Measurements from ENCODE around the gene SORL1-AS1.
A peak's percentile ranks its signal among the peaks of the same experiment; 100 is the strongest.

The SORL1-AS1 gene

DNA sequence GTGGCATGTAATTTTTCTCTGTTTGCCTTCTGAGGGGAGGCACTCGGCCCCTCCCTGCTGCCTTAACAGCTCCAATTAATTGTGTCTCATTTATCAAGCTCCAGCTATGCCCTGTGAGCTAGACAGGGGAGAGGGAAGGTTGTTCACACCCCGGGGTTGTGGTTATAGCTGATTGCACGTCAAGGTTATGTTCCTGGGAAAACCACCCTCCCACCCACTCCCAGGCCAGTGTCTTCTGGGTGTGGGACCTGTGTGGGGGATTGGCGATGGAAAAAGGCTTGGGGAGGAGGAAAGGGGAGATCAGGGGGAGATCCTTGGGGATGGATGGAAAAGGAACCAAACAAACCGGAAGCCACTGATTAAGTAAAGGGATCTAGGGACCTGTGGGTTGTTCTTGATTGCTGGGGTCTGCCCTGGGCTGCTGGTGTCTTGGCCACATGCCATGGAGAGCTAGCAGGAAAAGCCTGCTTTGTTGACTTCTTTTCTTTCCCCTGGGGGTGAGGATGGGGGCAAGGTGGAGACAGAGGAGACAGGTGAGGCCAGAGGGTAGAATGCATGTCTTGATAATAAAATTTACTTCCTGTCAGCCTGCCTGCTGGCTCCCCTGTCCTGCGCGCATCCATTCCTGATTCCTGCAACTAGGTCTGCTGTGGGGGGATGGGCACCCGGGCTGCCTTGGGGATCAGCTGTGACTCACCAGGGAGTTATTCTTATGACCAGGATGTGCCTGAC, 13.5 kb upstream of the SORL1-AS1 start:
- H3K27me3 ChIP-seq = no peaks in the 10 kb centered on the region
- ATAC-seq = peak; percentile 93 to 94
- DNase-seq = peak; percentile 74 to 79
- in situ Hi-C loops (cut with MboI; ENCODE audit: low sequenced_read_pairs in 4 of 4) = no loop called here
- H3K27ac ChIP-seq = no peak overlapping the region
- H3K4me3 ChIP-seq = no peak overlapping the region
- intact Hi-C loops (cut with DNase I; ENCODE audit: low total_unique reads) = loop anchor here (5.0 to 10.0 kb wide), 2 partner anchors 56 to 129 kb away; no protein-coding TSS in a partner anchor
- H3K36me3 ChIP-seq = no peaks in the 10 kb centered on the region
- H3K9me3 ChIP-seq = no peaks in the 10 kb centered on the region
- H3K4me1 ChIP-seq = no peaks in the 10 kb centered on the region
- TF ChIP-seq, protein P1, sequence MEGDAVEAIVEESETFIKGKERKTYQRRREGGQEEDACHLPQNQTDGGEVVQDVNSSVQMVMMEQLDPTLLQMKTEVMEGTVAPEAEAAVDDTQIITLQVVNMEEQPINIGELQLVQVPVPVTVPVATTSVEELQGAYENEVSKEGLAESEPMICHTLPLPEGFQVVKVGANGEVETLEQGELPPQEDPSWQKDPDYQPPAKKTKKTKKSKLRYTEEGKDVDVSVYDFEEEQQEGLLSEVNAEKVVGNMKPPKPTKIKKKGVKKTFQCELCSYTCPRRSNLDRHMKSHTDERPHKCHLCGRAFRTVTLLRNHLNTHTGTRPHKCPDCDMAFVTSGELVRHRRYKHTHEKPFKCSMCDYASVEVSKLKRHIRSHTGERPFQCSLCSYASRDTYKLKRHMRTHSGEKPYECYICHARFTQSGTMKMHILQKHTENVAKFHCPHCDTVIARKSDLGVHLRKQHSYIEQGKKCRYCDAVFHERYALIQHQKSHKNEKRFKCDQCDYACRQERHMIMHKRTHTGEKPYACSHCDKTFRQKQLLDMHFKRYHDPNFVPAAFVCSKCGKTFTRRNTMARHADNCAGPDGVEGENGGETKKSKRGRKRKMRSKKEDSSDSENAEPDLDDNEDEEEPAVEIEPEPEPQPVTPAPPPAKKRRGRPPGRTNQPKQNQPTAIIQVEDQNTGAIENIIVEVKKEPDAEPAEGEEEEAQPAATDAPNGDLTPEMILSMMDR (IDR thresholded peaks at IDR 0.05 in 4 of 5, conservative IDR thresholded peaks at IDR 0.05 in 1 of 5) = no peak
- no peak for TF ChIP-seq POLR2A (IDR thresholded peaks at IDR 0.05)

DNA sequence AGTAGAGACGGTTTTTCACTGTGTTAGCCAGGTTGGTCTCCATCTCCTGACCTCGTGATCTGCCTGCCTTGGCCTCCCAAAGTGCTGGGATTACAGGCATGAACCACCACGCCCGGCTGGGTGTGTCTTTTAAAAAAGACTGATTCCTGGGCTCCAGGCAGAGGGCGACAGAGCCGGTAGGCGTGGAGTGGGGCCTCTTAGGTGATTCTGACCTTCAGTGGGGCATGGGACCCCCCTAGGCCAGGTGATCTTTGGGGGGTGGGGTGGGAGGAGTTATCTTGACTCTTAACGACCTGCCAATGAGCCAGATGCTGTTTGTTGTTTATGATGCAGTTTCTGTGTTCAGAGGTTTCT, 12.9 kb upstream of the SORL1-AS1 start:
- Histone ChIP-seq H3K9me3 (no peaks in the 10 kb centered on the region), H3K4me3 (no peak overlapping the region), H3K27ac (no peak overlapping the region), H3K4me1 (no peaks in the 10 kb centered on the region), H3K27me3 (no peaks in the 10 kb centered on the region), H3K36me3 (no peaks in the 10 kb centered on the region)
- TF ChIP-seq POLR2A (IDR thresholded peaks at IDR 0.05) = no peak
- TF ChIP-seq, protein P1 (IDR thresholded peaks at IDR 0.05 in 4 of 5, conservative IDR thresholded peaks at IDR 0.05 in 1 of 5) = no peak
- intact Hi-C loops (cut with DNase I; ENCODE audit: low total_unique reads) (loop anchor here (5.0 to 10.0 kb wide), 2 partner anchors 57 to 129 kb away; no protein-coding TSS in a partner anchor), in situ Hi-C loops (cut with MboI; ENCODE audit: low sequenced_read_pairs in 4 of 4) (no loop called here)
- DNase-seq = no peak
- no peak for ATAC-seq

DNA sequence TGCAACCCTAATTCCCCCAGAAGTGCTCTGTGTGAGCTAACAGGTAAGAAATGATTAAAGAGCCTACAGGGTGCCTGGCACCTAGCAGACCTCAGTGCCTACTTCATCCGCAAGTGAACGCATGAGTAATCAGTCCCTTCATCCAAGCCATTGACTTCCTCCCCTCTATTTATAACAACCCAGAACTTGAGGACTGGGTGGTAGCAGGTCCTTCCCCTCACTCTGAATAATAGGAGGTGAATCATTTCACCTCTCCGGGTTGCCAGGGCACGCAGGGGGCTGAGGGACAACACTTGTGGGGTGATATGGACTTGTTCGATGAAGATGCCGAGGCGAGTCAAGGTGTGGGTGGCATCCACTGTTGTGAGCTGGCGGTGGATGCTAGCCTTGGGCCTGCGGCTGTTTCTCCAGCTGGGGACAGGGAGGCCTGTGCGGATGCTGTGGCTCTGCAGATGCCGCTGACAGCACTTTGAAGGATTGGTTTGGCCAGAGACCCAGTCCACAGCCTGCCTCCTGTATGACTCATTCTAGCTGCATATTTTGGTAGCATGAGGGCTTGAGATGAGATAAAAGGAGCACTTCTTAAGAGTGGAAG, 11.7 kb upstream of the SORL1-AS1 start:
- DNase-seq (no peak), ATAC-seq (peak in 1 of 2 donors; percentile 53)
- H3K36me3 ChIP-seq = no peaks in the 10 kb centered on the region
- no peaks in the 10 kb centered on the region for H3K9me3 ChIP-seq
- in situ Hi-C loops (cut with MboI; ENCODE audit: low sequenced_read_pairs in 4 of 4) (no loop called here), intact Hi-C loops (cut with DNase I; ENCODE audit: low total_unique reads) (loop anchor here (10.0 kb wide), 1 partner anchor 130 kb away; no protein-coding TSS in a partner anchor)
- no peaks in the 10 kb centered on the region for H3K4me1 ChIP-seq
- no peak overlapping the region for H3K4me3 ChIP-seq
- TF ChIP-seq POLR2A (IDR thresholded peaks at IDR 0.05) = no peak
- TF ChIP-seq, protein P1 (IDR thresholded peaks at IDR 0.05 in 4 of 5, conservative IDR thresholded peaks at IDR 0.05 in 1 of 5) = no peak
- no peaks in the 10 kb centered on the region for H3K27me3 ChIP-seq
- no peak overlapping the region for H3K27ac ChIP-seq

DNA sequence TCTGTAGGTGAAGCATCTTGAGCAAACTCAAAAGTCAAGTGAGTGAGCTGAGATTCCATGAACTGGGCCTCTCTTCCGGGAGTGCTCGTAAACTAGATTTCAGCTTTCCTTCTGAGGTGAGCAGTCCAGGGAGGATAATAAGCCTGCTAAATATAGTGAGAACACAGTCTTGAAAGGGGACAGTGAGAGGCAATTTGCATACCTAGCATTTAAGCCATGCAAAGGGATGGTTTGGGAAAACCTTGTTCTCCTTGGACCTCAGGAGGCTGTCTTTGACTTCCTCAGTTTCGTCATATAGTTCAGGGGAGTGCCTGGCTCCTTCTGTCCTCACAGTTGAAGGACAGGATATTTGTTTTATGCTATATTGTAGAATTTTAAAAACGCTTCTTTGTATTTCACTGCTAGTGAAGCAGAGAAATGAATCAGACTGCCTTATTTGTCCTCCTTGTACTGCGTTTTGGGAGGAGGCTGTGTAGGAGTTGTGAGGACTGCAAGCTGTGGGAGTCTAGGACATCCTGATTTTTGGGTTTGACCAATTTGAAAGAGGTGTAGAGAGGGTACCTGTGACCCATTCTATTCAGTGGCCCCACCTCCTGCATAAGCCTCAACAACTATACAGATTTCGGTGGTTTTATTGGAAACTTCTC, 11.0 kb upstream of the SORL1-AS1 start:
- TF ChIP-seq, protein P1 (IDR thresholded peaks at IDR 0.05 in 4 of 5, conservative IDR thresholded peaks at IDR 0.05 in 1 of 5) = no peak
- no peak for TF ChIP-seq POLR2A (IDR thresholded peaks at IDR 0.05)
- H3K36me3 ChIP-seq = no peaks in the 10 kb centered on the region
- H3K4me1 ChIP-seq = no peaks in the 10 kb centered on the region
- H3K27me3 ChIP-seq = no peaks in the 10 kb centered on the region
- DNase-seq (no peak), ATAC-seq (no peak)
- H3K27ac ChIP-seq = no peak overlapping the region
- H3K9me3 ChIP-seq = no peaks in the 10 kb centered on the region
- in situ Hi-C loops (cut with MboI; ENCODE audit: low sequenced_read_pairs in 4 of 4) (no loop called here), intact Hi-C loops (cut with DNase I; ENCODE audit: low total_unique reads) (loop anchor here (10.0 kb wide), 1 partner anchor 131 kb away; no protein-coding TSS in a partner anchor)
- H3K4me3 ChIP-seq = no peak overlapping the region

Measured in gastrocnemius medialis (tissue), 4 donors.